SW480 (cell line): ENCODE results near the gene MROH2B.

Experiments used
- DNase-seq: peaks from one replicate; pipeline ENCODE4 v3.0.0-alpha.2; 2016; ENCODE audit warnings: low spot score

The MROH2B gene

DNA sequence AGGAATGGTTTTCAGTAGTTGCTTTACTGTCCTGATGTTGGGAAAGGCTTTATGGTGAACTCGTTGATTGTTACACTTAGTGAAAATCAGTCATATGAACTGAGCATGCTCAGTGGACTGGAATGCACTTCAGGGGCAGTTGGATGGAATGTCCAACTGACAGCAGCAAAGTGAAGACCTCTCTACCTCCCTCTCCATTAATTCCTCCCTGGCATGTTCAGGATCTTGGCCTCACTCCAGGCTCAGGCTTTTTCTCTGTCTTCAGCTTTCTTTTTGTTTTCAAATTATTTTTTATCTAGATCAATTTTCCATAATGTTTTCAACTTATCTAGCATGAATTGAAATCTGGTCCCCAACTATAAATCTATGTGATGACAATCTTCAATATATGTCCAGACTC is at the start of gene MROH2B:
MROH2B (minus strand) TSS at position 101 of the 400 bp plus-strand sequence. CDS start 490 bp downstream, outside the sequence.
- DNase-seq = no peak

DNA sequence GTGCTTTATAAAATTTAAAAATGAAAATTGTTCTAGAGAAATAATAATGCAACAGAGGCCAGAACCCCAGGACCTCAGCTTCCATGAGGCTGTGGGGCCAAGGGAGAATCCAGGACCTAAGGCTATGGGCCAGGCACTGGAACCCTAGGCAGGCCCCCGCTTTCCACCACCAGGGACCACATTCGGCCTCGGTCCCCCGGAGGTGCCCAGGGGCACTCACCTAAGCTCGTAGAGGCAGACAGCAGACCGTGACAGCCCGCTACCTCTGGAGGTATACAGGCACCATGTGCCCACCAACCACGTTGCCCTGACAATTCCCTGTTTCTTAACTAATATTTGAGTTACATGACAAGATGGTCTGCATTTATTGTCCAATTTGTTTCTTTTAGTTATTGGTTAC is 49.5 kb upstream of the MROH2B start:
- no peak for DNase-seq

DNA sequence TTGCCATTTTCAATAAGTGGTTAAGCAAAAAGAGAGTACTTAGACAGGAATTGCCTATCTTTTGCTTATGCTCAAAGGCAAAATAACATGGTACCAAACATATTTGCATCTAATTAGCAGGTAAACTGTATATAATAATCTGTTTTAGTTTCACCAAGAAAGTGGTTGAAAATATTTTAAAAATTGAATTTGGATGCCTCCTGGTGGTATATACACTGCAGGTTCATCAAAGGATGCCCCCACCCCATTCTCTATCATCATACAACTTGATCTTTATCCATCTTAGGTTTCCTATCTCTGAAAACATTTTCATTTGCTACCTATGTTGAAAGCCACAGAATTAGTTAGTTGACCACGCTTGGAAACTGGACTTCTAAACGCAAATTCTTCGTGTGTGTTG is 47.0 kb upstream of the MROH2B start:
- DNase-seq = no peak

DNA sequence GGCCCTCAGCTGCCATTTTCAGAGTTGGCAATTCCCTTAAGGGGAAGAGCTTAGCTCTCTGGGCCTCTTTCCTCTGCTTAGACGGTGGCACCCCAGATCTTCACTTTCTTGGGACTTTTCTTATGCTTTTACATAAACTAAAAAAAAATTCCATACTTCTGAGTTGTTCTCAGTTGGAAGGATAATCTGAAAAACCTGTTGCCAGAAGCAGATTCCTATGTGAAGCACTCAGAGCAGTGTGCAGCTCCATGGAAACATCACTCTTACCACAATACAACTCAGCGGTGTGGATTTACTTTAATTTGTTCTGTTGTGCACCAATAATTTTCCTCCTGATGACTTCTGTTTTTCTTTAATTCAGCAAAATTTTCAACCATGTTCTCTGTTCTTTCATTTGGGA is 44.1 kb upstream of the MROH2B start:
- no peak for DNase-seq

DNA sequence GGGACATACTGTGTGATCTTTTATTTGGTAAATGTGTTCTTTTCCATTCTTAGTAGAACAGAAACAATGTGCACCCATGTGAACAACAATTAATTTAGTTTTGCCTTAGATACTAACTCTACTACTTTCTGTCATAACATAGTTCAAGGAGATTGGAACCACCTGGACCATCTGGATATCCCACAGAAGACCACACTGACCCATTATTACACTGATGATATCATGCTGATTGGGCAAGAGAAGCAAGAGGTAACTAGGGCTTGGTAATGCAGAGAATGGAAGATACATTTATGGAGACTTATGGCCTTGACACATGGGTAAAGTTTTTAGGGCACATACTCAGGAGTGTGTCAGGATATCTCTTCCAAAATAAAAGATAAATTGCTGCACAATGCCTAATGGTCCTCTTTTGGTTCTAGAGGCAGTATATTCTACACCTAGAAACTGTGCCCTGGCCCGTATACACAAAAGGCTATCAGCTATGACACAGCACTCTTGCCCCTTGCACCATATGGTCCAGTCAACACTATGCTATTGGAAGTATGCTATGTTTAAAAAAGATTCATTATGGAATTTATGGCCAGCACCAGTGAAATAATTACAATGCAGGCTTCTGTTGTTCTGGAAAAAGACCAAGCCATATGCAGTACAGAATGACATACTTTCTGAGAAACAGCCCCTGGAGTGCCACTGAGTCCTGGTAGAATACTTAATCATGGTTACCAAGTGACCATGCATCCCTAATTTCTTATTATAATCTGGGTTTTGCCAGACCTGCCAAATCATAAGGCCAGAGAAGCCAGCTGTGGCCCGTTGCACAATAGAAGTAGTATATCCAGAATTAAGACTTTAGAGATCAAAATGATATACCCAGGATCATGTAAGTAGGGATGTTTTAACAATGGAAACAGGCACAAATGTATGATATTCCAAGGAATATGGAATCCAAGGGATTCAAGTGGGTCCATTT is 41.6 kb upstream of the MROH2B start:
- no peak for DNase-seq

DNA sequence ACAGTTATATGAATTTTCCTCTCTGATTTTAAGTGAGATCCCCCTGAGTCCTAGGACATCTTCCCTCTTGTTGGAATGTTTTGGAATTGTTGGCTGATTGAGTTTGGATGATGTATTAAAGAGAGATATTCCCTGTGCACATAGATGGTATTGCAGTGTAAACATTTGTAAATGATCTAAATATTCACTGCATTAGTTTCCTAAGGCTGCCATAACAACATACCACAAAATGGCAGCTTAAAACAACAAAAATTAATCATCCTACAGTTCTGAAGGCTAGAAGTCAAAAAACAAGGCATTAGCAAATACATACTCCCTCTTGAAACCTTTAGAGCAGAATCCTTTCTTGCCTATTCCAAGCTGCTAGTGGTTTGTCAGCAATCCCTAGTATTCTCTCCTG is 38.0 kb upstream of the MROH2B start:
- DNase-seq = no peak

DNA sequence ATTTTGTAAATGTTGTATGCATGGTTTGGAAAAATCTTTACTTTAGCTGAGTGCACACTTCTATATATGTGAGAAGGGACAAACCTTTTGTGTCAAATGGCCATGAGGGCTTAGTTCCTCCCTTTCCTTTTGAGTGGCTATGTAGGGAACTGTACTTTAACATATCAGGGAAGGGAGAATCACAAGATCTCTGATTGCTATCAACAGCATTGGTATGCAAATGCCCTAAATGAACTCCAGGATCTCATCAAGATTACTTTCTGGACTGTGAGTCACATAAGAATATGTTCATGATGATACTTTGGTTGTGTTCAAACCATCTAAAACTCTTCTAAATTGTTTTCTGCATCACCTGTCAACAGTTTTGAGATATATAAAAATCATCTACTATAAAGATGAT is 31.2 kb upstream of the MROH2B start:
- DNase-seq = no peak

DNA sequence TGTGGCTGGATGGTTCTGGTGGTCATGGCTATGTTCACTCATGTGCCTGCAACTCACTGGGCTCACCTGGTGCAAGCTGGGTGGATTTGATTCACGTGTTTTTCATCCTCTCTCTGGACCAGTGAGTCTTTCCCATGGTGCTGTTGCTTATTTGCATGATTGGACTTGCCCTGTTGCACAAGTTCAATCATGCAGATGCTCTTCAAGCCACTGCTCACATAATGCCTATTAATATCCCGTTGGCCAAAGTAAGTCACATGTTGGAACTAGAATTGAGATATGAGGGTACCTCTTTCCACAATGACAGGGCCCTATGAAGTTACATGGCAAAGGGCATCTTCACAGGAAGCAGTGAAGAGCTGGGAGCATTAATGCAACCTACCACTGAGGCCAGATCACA is 26.5 kb upstream of the MROH2B start:
- no peak for DNase-seq

DNA sequence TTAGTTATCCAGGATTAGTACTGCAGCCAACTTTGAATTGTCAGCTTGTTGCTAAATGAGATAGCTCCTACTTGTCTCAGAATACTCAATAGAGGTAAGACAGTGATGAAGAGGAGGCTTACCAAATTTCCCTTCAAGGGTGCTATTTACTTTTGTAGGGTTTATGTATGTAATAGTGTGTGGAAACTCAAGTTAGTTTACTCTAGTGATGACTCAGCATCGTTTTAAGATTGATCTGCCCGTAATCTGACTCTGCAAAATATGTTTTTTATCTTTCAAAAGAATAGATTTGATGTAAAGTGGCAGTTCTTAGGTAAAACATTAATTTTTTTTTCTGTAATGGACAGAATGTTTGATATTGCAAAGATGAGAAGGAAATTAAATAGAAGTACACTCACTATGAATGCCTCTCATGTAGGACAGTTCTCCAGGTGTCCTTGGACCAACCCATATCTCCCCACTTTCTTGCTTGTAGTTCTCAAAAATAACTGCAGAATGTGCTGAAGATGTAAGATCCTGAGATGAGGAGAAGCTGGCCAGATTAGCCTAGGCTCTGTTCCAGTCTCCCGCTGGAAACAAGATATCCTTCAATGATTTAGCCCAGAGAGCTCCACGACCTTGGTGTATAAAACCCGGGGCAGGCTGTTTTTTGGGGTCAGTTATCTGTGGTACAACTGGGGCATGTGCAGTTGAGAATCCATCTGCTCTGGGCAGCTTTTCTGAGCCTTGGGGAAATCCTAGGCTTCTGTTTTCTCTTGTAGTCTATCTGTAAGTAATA is 24.4 kb upstream of the MROH2B start:
- DNase-seq = no peak

DNA sequence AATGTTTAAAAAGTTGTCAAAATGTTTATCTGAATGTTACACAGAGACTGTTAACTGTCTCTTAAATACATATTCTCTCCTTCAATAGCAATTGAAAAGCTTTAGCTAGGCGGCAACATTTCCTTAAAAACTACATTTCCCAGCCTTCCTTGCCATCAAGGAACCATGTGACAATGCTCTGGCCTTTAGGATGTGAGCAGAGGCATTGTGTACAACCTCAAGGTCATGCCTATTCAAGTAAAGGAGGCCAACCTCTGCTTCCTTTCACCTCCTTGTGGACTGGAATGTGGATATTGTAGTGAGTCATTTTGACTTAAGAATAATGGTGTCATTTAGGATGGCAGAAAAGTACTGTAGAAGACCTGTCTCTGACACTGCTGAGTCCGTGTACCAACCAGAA is 23.7 kb upstream of the MROH2B start:
- no peak for DNase-seq

DNA sequence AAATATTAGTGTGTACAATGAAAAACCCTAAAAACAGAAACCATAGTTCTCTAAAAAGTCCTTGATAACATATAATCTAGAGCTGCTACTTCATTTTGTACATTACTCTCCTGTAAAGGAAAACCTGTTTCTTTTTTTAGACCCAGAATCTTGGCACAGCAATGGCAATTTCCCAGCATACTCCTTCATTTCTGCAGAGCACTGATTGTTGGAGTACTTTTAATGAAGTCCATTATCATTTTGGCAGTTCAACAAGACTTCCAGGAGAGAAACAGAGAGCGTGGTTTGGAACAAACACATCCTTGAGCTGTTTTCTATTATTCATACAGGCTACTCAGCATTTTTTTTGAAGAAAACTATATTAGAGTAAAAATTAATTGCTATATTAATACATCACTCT is 22.7 kb upstream of the MROH2B start:
- no peak for DNase-seq

DNA sequence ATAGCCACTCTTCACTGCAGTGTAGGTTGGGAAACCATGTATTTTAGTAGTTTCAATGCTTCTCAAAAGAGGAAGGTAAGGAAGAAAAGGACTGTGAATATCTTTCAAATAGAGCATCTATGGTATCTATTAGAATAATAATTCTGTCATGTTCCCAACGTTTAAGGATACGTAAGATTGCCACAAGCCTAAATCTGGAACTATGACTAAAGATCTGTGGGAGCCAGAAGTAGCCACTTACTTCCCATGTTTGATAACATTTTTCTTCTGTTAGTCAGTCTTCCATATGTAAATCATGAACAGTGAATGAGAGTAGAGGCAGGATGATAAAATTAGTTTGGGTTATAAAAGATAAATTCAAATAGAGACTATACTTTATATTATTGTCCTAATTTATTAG is 16.3 kb upstream of the MROH2B start:
- DNase-seq = no peak

DNA sequence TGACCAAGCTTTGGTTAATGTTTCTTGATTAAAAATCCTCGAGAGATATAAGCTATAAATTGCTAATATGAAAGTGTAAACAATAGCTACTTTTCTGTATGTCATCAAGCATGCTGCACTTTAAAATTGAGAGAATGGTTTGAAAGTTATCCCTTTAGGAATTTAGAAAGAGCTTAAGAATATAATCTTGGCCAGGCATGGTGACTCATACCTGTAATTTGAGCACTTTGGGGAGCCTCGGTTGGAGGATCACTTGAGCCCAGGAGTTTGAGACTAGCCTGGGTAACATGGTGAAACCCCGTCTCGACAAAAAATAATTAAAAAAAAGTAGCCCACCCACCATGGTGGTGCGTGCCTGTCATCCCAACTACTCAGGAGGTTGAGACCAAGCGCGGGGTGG is 12.2 kb upstream of the MROH2B start:
- DNase-seq = no peak

DNA sequence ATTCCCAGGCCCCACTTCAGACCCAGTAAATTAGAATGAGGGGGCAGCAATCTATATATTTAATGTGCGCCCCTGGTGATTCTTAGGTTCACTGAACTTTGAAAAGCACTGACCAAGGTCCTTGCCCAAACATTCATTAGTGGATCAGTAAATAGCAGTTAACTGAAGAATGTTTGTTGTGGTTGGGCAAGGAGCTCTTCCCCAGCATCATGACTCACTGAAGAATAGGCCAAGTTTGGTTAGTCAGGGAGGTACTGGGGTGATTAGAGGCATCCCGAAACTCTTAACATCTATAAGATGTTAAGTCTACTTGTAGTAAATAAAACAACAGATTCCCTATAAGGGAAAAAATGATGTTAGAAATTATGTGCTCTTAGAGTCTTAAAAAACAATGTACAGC is 833 bp upstream of the MROH2B start:
- DNase-seq = no peak

DNA sequence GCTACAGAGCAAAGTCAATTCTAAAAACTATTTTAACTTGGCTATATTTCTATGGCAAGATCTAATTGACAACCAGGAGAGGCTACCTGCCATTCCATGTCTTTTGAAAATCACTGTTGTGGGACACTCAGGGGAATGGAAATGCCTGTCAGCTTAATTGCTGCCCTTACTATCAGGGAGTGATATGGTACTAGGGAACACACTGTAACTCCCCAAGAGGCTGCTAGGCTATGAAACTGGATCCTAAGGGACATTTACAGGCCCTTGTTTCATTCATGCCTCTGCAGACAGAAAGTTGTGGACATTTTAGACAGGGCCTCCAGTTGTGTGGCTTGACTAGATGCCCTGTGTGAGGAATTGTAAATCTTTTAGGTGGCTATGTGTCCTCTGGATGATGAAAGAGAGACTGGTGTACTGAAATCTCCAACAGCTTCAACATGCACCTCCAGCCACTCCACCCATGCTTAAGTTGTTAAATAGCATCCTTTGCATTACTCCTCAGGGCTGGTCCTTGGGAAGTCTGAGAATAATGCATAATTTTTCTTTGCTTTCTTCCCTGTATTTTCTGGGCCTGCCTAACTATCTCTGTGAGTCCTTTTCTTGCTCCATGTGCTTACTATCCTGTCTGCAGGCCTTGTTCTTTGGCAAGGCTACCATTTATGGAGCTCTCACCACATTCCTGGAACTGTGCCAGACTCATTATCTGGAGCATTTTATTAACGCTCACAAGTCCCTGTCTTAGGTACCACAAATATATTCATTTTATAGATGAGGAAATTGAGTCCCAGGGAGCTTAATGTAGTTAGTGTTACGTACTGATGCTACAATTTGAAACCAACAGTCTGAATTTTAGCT is 3.2 kb downstream of the MROH2B start:
- DNase-seq = no peak

DNA sequence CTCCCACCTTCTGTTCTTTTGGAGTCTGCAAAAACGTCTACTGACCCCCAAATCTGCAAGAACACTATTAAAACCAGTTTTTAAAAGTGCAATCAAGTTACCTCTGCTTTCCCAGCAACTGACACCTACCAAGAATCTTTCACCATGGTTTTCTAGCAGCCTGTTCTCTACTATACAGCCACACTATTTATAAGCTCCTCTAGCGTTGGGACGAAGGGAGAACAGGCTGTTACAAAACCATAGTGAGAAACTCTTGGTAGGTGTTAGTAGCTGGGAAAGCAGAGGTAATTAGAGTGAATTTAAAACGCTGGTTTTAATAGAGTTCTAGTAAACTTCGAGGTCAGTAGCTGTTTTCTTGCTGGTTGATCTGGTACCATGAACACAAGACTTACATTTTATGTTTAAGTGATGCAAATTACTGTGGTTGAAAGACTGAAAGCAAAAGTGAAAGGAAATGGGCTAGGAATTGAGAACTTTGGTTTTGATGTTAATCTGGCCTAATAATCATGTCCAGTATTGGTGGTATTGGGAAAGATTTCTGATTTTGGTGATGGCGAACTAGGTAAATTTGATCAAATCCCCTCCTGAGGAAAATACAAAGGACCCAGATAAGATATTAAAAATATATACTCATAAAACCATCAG is 5.3 kb downstream of the MROH2B start:
- DNase-seq = no peak

DNA sequence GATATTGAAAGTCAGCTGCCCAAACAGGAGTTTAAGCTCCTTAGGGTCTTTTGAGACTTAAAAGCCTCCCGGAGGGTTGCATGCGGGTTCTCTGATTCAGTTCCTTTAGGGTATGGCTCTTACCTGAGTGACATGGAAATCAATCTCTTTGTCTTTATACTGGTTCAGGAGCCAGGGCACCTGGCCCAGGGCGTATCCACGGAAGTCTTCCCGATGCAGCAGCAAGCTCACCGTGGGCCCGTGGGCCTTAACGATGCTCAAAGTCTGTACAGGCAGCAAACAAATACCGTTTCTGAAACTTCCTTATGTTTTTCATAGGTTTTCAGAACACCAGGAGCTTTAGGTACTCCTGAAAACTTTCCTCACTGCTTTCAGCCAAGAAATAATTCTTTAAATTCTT is 13.2 kb downstream of the MROH2B start:
- DNase-seq = no peak

DNA sequence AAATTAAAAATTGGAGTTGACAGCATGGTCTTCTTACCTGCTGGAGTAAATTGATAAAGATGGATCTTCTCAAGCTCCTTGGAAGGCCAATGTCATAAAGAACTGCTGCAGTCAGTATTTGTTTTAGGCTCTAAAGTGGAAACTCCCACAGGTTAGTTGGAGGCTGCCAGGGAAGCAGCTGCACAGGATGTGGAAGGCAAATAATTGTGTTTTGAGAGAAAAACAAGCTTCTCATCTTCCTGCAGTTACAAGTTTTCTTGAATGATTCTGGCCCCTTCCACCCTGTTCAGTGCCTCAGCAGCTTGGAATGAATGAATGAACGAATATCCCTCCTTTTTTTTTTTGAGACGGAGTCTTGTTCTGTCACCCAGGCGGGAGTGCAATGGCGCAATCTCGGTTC is 13.9 kb downstream of the MROH2B start:
- no peak for DNase-seq

DNA sequence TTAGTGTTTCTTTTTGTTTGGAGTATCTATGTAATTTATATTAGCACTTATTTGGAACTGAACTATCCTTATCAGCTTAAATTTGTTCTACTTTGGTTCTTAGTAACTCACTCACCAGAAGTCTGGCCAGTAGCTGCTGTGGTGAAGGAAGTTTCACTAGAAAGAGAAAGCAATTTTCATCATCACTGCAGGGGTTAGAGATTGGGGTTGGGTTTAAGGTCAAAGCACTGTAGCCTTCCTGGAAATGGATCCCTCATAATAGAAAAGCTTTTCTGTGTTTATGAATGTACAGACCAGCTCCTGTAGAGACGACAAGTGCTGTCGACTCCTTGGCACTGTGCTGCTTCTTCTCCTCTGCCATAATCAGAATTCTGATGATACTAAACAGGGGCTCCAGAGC is 22.2 kb downstream of the MROH2B start:
- DNase-seq = no peak

DNA sequence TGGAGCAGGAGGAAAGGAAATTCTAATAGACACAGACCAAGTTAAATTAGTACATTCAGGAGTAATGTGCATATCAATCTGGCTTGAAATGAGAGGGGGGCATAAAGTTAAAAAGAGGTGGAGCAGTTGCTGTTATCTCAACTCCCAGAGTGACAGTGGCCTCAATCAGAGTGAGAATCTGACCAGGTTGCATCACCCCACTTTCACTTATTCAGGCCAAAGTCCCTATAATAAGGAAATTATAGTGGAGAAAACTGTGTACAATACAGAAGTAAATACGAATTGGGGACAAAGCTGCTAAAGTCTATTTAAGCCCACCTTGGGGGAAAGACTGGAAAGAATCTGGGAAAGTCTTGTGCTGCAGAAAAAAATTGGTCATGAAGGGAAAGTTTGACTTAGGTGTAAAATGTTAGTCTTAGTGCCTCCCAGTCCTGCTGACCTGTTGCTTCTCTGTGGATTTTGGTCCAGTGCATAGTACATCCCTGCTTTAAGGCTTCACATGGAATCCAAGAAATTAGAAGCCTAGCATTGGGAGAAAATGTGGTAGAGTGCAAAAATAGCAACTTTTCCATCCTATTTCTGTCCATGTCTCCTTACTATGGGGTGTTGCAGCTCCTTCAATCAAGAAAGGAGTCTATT is 27.9 kb downstream of the MROH2B start:
- DNase-seq = no peak

DNA sequence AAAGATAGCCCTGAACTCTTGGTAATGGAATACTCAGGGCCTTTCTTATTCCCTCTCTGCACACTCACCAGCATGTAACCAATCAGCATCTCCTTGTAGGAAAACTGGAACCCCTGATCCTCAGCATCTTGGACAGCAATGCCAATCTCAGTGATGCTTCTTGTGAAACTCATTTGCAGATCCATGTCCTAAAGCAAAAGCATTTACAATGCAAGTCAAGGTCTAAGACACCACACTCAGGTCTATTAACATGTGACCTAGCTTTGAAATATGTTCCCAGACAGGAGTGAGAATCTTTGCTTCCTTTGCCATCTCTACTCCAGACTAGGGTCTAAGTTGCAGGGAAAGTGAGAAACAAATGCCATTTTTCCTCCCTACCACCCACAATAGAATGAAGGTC is 38.2 kb downstream of the MROH2B start:
- DNase-seq = no peak
